Keratinocyte (primary cell): ENCODE measurements around the gene TBC1D14. TPM values are rescaled to one million over a fixed set of nuclear protein-coding genes. Genes with fewer than 3 reads are reported as not detected.

Experiments used
- DNase-seq: peaks from one replicate; pipeline ENCODE4 v3.0.0-alpha.2; 2011; ENCODE audit warnings: low read depth, missing footprints, low spot score
- FAIRE-seq: peaks from 2 replicates; lab custom pipeline; 2011; peaks lifted over from hg19 to GRCh38; lab: Jason Lieb, UNC
- H2AFZ ChIP-seq: 2 replicates; pipeline ENCODE4 v1.6.0; 2012; ENCODE audit warnings: low read length, control low read depth, inconsistent platforms; ENCODE audit not compliant: control insufficient read depth
- H3K27ac ChIP-seq: 2 replicates; pipeline ENCODE4 v1.5.1; 2011; ENCODE audit warnings: low read length; ENCODE audit not compliant: control insufficient read depth, insufficient read depth
- H3K27me3 ChIP-seq: 3 replicates; pipeline ENCODE4 v1.6.0; 2011; ENCODE audit warnings: low read length; ENCODE audit not compliant: control insufficient read depth, insufficient read depth; ENCODE audit errors: extremely low read depth
- H3K36me3 ChIP-seq, 2 experiments: 2 replicates in 1 of 2; 3 replicates in 1 of 2; pipeline ENCODE4 v1.5.1; 2011; ENCODE audit warnings: low read length in 2 of 2, mild to moderate bottlenecking in 1 of 2; ENCODE audit not compliant: control insufficient read depth in 2 of 2, insufficient read depth in 2 of 2; ENCODE audit errors: extremely low read depth in 1 of 2
- H3K4me1 ChIP-seq: 3 replicates; pipeline ENCODE4 v1.5.1; 2011; ENCODE audit warnings: low read length; ENCODE audit not compliant: control insufficient read depth, insufficient read depth; ENCODE audit errors: extremely low read depth
- H3K4me2 ChIP-seq: 3 replicates; pipeline ENCODE4 v1.6.0; 2011; ENCODE audit warnings: low read depth, low read length; ENCODE audit not compliant: control insufficient read depth, insufficient read depth; ENCODE audit errors: extremely low read depth
- H3K4me3 ChIP-seq, 3 experiments: fragments of 200-600 bp in 1 of 3; sonication (generic) in 1 of 3; 2 replicates in 2 of 3; 3 replicates in 1 of 3; pipeline ENCODE4 v1.5.1; 2011 to 2016; ENCODE audit warnings: low read length in 3 of 3, mild to moderate bottlenecking in 3 of 3, control low read depth in 2 of 3, inconsistent platforms in 1 of 3, low read depth in 1 of 3, mixed read lengths in 1 of 3, mixed run types in 1 of 3, moderate library complexity in 1 of 3; ENCODE audit not compliant: control insufficient read depth in 2 of 3, insufficient read depth in 2 of 3; ENCODE audit errors: extremely low read depth in 1 of 3
- H3K79me2 ChIP-seq: 2 replicates; pipeline ENCODE4 v1.6.0; 2012; ENCODE audit warnings: low read length; ENCODE audit not compliant: control insufficient read depth, insufficient read depth
- H3K9ac ChIP-seq: 3 replicates; pipeline ENCODE4 v1.6.0; 2011; ENCODE audit warnings: low read length; ENCODE audit not compliant: control insufficient read depth, insufficient read depth; ENCODE audit errors: extremely low read depth
- H3K9me1 ChIP-seq: 3 replicates; pipeline ENCODE4 v1.6.0; 2011; ENCODE audit warnings: low read length; ENCODE audit not compliant: control insufficient read depth, insufficient read depth; ENCODE audit errors: extremely low read depth
- H3K9me3 ChIP-seq: 2 replicates; pipeline ENCODE4 v1.5.1; 2012; ENCODE audit warnings: low read depth, low read length; ENCODE audit not compliant: control insufficient read depth
- H4K20me1 ChIP-seq: 3 replicates; pipeline ENCODE4 v1.6.0; 2011; ENCODE audit warnings: low read length; ENCODE audit not compliant: control insufficient read depth, insufficient read depth; ENCODE audit errors: extremely low read depth
- EZH2 ChIP-seq: IDR thresholded peaks from one replicate; pipeline ENCODE4 v1.6.1; 2012; ENCODE audit warnings: inconsistent platforms, mild to moderate bottlenecking, low read length, moderate library complexity
- dilution Hi-C: fragments of 300-500 bp; cut with MboI; formaldehyde crosslinking; loops from one replicate; pipeline ENCODE4 v1.7.0; 2020; ENCODE audit warnings: low sequenced_read_pairs; ENCODE audit not compliant: extremely low pct_ligation_motif_present
- polyA plus RNA-seq, 5 experiments: library from polyadenylated mRNA; depleted of rRNA in 3 of 5; stranded (reverse) in 3 of 5; stranded (forward) in 1 of 5; unstranded in 1 of 5; fragments of >200 nt; gene quantifications; 1 replicate in 1 of 5; 2 replicates in 3 of 5; 3 replicates in 1 of 5; pipeline versions ENCODE4 v1.2.1 to v1.2.3, GENCODE V29; 2011 to 2012; ENCODE audit warnings: missing spikeins in 2 of 5, low read depth in 1 of 5, low replicate concordance in 1 of 5
- TF ChIP-seq, protein P1 (sequence below), 3 experiments: IDR thresholded peaks in 1 of 3; conservative IDR thresholded peaks in 1 of 3; optimal IDR thresholded peaks in 1 of 3; 2 replicates in 2 of 3; 3 replicates in 1 of 3; pipeline versions ENCODE3 to v1.5.1; 2011; ENCODE audit warnings: low read length in 3 of 3, mild to moderate bottlenecking in 3 of 3, moderate library complexity in 2 of 3, control low read depth in 1 of 3, inconsistent platforms in 1 of 3; ENCODE audit not compliant: insufficient read depth in 2 of 3; ENCODE audit errors: extremely low read depth in 1 of 3

TBC1D14 gene
- polyA plus RNA-seq, 1 donor (not counting 4 experiments of a cell fraction or from before 2014, with no cell fraction given) = 55.1 TPM

DNA sequence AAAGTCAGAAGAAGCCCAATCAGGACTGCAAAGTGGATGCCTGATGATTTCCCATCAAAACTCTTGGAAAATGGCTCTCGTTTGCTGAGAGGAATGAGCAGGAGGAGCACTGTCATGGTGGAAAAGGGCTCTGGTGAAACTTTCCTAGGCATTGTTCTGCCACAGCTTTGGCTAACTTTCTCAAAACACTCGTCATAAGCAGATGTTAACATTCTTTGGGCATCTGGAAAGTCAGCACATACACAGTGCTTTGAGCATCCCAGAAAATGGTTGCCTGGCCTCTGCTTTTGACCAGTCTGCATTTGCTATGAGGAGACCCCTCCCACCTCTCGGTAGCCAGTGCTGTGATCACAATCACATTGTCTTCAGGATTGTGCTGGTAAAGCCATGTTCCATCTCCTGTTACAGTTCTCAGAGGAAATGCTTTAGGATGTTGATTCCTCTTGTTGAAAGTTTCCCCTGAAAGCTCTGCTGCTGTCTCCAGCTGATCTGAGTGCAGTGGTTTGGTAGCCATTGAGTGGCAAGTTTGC is 25.2 kb upstream of the TBC1D14 start:
- dilution Hi-C loops = no loop called here

DNA sequence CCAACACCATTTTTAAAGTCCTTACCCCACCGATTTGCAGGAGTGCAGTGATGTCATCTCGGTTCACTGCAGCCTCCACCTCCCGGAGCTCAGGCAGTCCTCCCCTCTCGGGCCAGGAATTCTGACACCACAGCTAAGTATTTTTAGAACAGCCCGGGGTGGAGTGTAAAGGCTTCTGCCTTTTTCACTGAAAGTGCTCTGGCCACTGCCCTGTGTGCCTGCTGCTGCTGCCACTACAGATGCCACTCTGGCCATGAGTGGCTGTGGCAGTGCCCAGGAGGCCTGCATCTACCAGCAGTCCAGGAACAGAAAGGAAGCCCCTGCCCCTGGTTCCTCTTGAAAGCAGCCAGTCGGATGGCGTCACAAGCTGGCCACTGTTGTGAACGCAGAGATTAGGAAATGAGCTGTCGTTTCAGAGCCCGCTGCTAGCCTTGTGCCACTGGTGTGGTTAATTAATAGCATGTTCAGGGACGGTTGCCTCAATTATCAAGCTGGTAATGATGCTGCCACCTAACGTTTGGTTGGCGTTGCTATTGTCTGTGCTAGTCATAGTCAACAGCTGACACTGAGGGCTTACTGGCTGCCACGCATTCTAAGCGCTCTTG is 23.6 kb upstream of the TBC1D14 start:
- H4K20me1 ChIP-seq = peaks cover 2% of the 10 kb centered on the region
- no peak for TF ChIP-seq EZH2
- TF ChIP-seq, protein P1, sequence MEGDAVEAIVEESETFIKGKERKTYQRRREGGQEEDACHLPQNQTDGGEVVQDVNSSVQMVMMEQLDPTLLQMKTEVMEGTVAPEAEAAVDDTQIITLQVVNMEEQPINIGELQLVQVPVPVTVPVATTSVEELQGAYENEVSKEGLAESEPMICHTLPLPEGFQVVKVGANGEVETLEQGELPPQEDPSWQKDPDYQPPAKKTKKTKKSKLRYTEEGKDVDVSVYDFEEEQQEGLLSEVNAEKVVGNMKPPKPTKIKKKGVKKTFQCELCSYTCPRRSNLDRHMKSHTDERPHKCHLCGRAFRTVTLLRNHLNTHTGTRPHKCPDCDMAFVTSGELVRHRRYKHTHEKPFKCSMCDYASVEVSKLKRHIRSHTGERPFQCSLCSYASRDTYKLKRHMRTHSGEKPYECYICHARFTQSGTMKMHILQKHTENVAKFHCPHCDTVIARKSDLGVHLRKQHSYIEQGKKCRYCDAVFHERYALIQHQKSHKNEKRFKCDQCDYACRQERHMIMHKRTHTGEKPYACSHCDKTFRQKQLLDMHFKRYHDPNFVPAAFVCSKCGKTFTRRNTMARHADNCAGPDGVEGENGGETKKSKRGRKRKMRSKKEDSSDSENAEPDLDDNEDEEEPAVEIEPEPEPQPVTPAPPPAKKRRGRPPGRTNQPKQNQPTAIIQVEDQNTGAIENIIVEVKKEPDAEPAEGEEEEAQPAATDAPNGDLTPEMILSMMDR (optimal IDR thresholded peaks at IDR 0.05 in 1 of 3, IDR thresholded peaks at IDR 0.05 in 1 of 3, conservative IDR thresholded peaks at IDR 0.05 in 1 of 3; ENCODE audit: extremely low read depth in 1 of 3, insufficient read depth in 2 of 3, low read length in 3 of 3) = peak; percentile 24 to 68 (median 30)
- H3K4me2 ChIP-seq = no peak overlapping the region
- no peak overlapping the region for H3K9ac ChIP-seq
- FAIRE-seq (peak; percentile 51), DNase-seq (no peak)
- H3K4me3 ChIP-seq = no peak overlapping the region
- no peaks in the 10 kb centered on the region for H3K27me3 ChIP-seq
- no peaks in the 10 kb centered on the region for H3K4me1 ChIP-seq
- H2AFZ ChIP-seq = no peak overlapping the region
- no peaks in the 10 kb centered on the region for H3K9me1 ChIP-seq
- peaks cover 10% of the 10 kb centered on the region in 2 experiments for H3K36me3 ChIP-seq
- no peaks in the 10 kb centered on the region for H3K79me2 ChIP-seq
- H3K9me3 ChIP-seq = no peaks in the 10 kb centered on the region
- dilution Hi-C loops = no loop called here
- no peak overlapping the region for H3K27ac ChIP-seq

More for the DNA sequence above, 25.2 kb upstream of the TBC1D14 start:
- H3K9me1 ChIP-seq = no peaks in the 10 kb centered on the region
- H3K4me2 ChIP-seq = no peak overlapping the region
- H3K4me1 ChIP-seq = no peaks in the 10 kb centered on the region
- H2AFZ ChIP-seq = no peak overlapping the region
- H4K20me1 ChIP-seq = peaks cover 2% of the 10 kb centered on the region
- H3K36me3 ChIP-seq = peaks cover 13 to 14% of the 10 kb centered on the region in 2 experiments
- no peak for DNase-seq
- no peak overlapping the region for H3K9ac ChIP-seq
- no peak overlapping the region for H3K27ac ChIP-seq
- H3K9me3 ChIP-seq = no peaks in the 10 kb centered on the region
- no peak overlapping the region for H3K4me3 ChIP-seq
- no peaks in the 10 kb centered on the region for H3K27me3 ChIP-seq
- TF ChIP-seq, protein P1 (optimal IDR thresholded peaks at IDR 0.05 in 1 of 3, IDR thresholded peaks at IDR 0.05 in 1 of 3, conservative IDR thresholded peaks at IDR 0.05 in 1 of 3; ENCODE audit: extremely low read depth in 1 of 3, insufficient read depth in 2 of 3, low read length in 3 of 3) = no peak
- no peak for TF ChIP-seq EZH2
- no peaks in the 10 kb centered on the region for H3K79me2 ChIP-seq
- no peak for FAIRE-seq
